SK-N-SH (cell line): ENCODE measurements around the gene MACROD2. TPM values are rescaled to one million over a fixed set of nuclear protein-coding genes. Genes with fewer than 3 reads are reported as not detected.

Experiments used
- CTCF ChIA-PET: fragments of 300-600, 350-600 bp; formaldehyde crosslinking; extraction: SDS; loops from one replicate; lab custom pipeline; 2021; lab: Yijun Ruan, JAX
- POLR2A ChIA-PET: fragments of 350-600 bp; sonication (Branson Sonifier 250); formaldehyde crosslinking; extraction: SDS; loops from one replicate; lab custom pipeline; 2020; ENCODE audit warnings: antibody characterized with exemption, inconsistent platforms; lab: Yijun Ruan, JAX
- DNase-seq: peaks from one replicate; pipeline ENCODE4 v3.0.0; 2012
- H2AFZ ChIP-seq: fragments of 200-600 bp; sonication (generic); 2 replicates; pipeline ENCODE4 v1.8.1; 2016; ENCODE audit warnings: antibody characterized with exemption, mild to moderate bottlenecking, low read depth
- H3F3A ChIP-seq: fragments of 200-600 bp; sonication (generic); replicated peaks from 2 replicates; pipeline ENCODE3; 2016; ENCODE audit warnings: antibody characterized with exemption, mild to moderate bottlenecking; ENCODE audit not compliant: insufficient read depth
- H3K27ac ChIP-seq, 2 experiments: fragments of 200-500 bp in 1 of 2; fragments of 200-600 bp in 1 of 2; sonication (Bioruptor generic) in 1 of 2; sonication (generic), shearing (Covaris generic) in 1 of 2; 2 replicates each; pipeline versions ENCODE4 v1.5.1 to v1.6.1; 2014 to 2016; ENCODE audit warnings: low read depth in 2 of 2, inconsistent platforms in 1 of 2, low read length in 1 of 2, mild to moderate bottlenecking in 1 of 2, mixed read lengths in 1 of 2
- H3K27me3 ChIP-seq: fragments of 200-600 bp; sonication (generic), shearing (Covaris generic); 2 replicates; pipeline ENCODE4 v1.6.1; 2016; ENCODE audit warnings: mixed run types; ENCODE audit not compliant: insufficient read depth
- H3K36me3 ChIP-seq, 2 experiments: fragments of 200-500 bp in 1 of 2; fragments of 200-600 bp in 1 of 2; sonication (Bioruptor generic) in 1 of 2; sonication (generic) in 1 of 2; replicated peaks in 1 of 2; 2 replicates each; pipeline versions ENCODE3 to v1.5.1; 2014 to 2016; ENCODE audit warnings: low read length in 1 of 2, mild to moderate bottlenecking in 1 of 2; ENCODE audit not compliant: insufficient read depth in 2 of 2, control insufficient read depth in 1 of 2
- H3K4me1 ChIP-seq, 2 experiments: fragments of 200-500 bp in 1 of 2; fragments of 200-600 bp in 1 of 2; sonication (Bioruptor generic) in 1 of 2; sonication (generic), shearing (Covaris generic) in 1 of 2; 2 replicates each; pipeline versions ENCODE4 v1.5.1 to v1.6.1; 2014 to 2016; ENCODE audit warnings: low read depth in 1 of 2, low read length in 1 of 2, mixed run types in 1 of 2; ENCODE audit not compliant: insufficient read depth in 2 of 2, control insufficient read depth in 1 of 2
- H3K4me2 ChIP-seq: fragments of 200-600 bp; sonication (generic), shearing (Covaris generic); 2 replicates; pipeline ENCODE4 v1.6.1; 2017; ENCODE audit warnings: mixed run types
- H3K4me3 ChIP-seq, 2 experiments: fragments of 200-500 bp in 1 of 2; fragments of 200-600 bp in 1 of 2; sonication (Bioruptor generic) in 1 of 2; sonication (generic), shearing (Covaris generic) in 1 of 2; 2 replicates each; pipeline versions ENCODE4 v1.5.1 to v1.8.1; 2014 to 2016; ENCODE audit warnings: low read depth in 2 of 2, inconsistent platforms in 1 of 2, low read length in 1 of 2, mild to moderate bottlenecking in 1 of 2, mixed read lengths in 1 of 2, moderate library complexity in 1 of 2
- H3K79me2 ChIP-seq: fragments of 200-600 bp; sonication (generic); 2 replicates; pipeline ENCODE4 v1.8.1; 2017; ENCODE audit warnings: mild to moderate bottlenecking; ENCODE audit not compliant: insufficient read depth
- H3K9ac ChIP-seq: fragments of 200-600 bp; sonication (generic); 2 replicates; pipeline ENCODE4 v1.6.1; 2017; ENCODE audit warnings: mixed run types
- H3K9me2 ChIP-seq: fragments of 200-600 bp; sonication (generic); 2 replicates; pipeline ENCODE4 v1.6.1; 2017; ENCODE audit warnings: mixed run types
- H3K9me3 ChIP-seq: fragments of 200-600 bp; sonication (generic); 2 replicates; pipeline ENCODE4 v1.6.1; 2017; ENCODE audit warnings: mixed run types, mild to moderate bottlenecking, moderate library complexity
- H4K20me1 ChIP-seq: fragments of 200-600 bp; sonication (generic); 2 replicates; pipeline ENCODE4 v1.6.1; 2017; ENCODE audit warnings: mild to moderate bottlenecking, mixed run types; ENCODE audit not compliant: insufficient read depth
- CTCF ChIP-seq: fragments of 200-600 bp; sonication (generic); IDR thresholded peaks from 2 replicates; pipeline ENCODE4 v1.6.1; 2017; ENCODE audit warnings: antibody characterized with exemption, mild to moderate bottlenecking, moderate library complexity
- FOXM1 ChIP-seq: IDR thresholded peaks from 2 replicates; pipeline ENCODE4 v1.4.0; 2012; ENCODE audit warnings: low read depth, mild to moderate bottlenecking
- MAX ChIP-seq: IDR thresholded peaks from 2 replicates; pipeline ENCODE4 v1.4.0; 2012; ENCODE audit warnings: low read depth
- PBX3 ChIP-seq: IDR thresholded peaks from 2 replicates; pipeline ENCODE4; 2012
- POLR2AphosphoS5 ChIP-seq: IDR thresholded peaks from 2 replicates; pipeline ENCODE4 v1.6.1; 2012; ENCODE audit warnings: low read depth, low read length
- WGBS: methylation state at CpG from one replicate; pipeline ENCODE4 v1.1.6; 2017; ENCODE audit warnings: low lambda C conversion rate; 5-methylcytosine and 5-hydroxymethylcytosine counted together
- polyA plus RNA-seq, 3 experiments: library from polyadenylated mRNA; depleted of rRNA; stranded (reverse); fragments of >200 nt; gene quantifications; 2 replicates each; pipeline ENCODE4 v1.2.3, GENCODE V29; 2012

Gene MACROD2
- polyA plus RNA-seq, 1 of the 3 experiments (the other 2 are of a cell fraction) = 0.33 TPM

- Histone ChIP-seq H3K79me2 (no peaks in the 10 kb centered on the region), H2AFZ (no peak overlapping the region), H3K4me3 (no peak overlapping the region), H3K9me3 (no peaks in the 10 kb centered on the region), H3K27ac (no peak overlapping the region), H3K9me2 (no peaks in the 10 kb centered on the region), H3K4me2 (no peak overlapping the region)
- 77% methylated on average over 3 of the region's 3 CpGs for WGBS
- CTCF ChIA-PET = no interaction called here
- TF ChIP-seq PBX3 = 0 out of 2 replicates have a peak, but pooled peaks have one; percentile 11
- no peak for TF ChIP-seq POLR2AphosphoS5
- TF ChIP-seq, all 33 proteins: peak for 1
- no peaks in the 10 kb centered on the region for H3K4me1 ChIP-seq
- H4K20me1 ChIP-seq = no peaks in the 10 kb centered on the region
- POLR2A ChIA-PET = no interaction called here
- H3K36me3 ChIP-seq = no peaks in the 10 kb centered on the region
- DNase-seq = no peak
- no peaks in the 10 kb centered on the region for H3F3A ChIP-seq
- no peak overlapping the region for H3K9ac ChIP-seq
- no peaks in the 10 kb centered on the region for H3K27me3 ChIP-seq
These were observed 1347.7 kb downstream of the MACROD2 start for GRCh38 chr20:15342991-15343523.

GRCh38 chr20:15345287-15345686 is 1350.0 kb downstream of the MACROD2 start:
- POLR2A ChIA-PET = no interaction called here
- no peak overlapping the region for H2AFZ ChIP-seq
- CTCF ChIA-PET = interaction anchor here (1.5 kb wide), 1 partner anchor 12 kb away, joined by 3 read pairs; no protein-coding TSS in a partner anchor
- H3K36me3 ChIP-seq = no peaks in the 10 kb centered on the region
- DNase-seq = no peak
- no peaks in the 10 kb centered on the region for H3K79me2 ChIP-seq
- no peaks in the 10 kb centered on the region for H3K27me3 ChIP-seq
- H3K4me1 ChIP-seq = no peaks in the 10 kb centered on the region
- no peaks in the 10 kb centered on the region for H3F3A ChIP-seq
- WGBS = 85% methylated on average over 2 of the region's 2 CpGs
- H3K9me3 ChIP-seq = no peaks in the 10 kb centered on the region
- no peak overlapping the region for H3K27ac ChIP-seq
- no peak overlapping the region for H3K9ac ChIP-seq
- H4K20me1 ChIP-seq = no peaks in the 10 kb centered on the region
- H3K4me3 ChIP-seq = no peak overlapping the region
- TF ChIP-seq MAX (no peak), FOXM1 (no peak), PBX3 (no peak), CTCF (peak; percentile 13; the same call in 1 of the 2 replicates)
- TF ChIP-seq, all 33 proteins: peak for 1
- Histone ChIP-seq H3K4me2 (no peak overlapping the region), H3K9me2 (no peaks in the 10 kb centered on the region)
